Activated CD8-positive, alpha-beta memory T cell treated with anti-CD3 and anti-CD28 coated beads, Interleukin-2, amount 50 U/mL, for 24 hours (primary cell): ENCODE measurements around the gene OSM.
"Not testable (repeated sequence)": the region's sequence is repeated elsewhere in the genome, so short reads cannot be mapped to it uniquely, and the experiment has no call there.

Source experiments
- DNase-seq: peaks from one replicate; pipeline ENCODE4 v3.0.0-alpha.2; 2020; ENCODE audit errors: extremely low read depth

Gene OSM

DNA sequence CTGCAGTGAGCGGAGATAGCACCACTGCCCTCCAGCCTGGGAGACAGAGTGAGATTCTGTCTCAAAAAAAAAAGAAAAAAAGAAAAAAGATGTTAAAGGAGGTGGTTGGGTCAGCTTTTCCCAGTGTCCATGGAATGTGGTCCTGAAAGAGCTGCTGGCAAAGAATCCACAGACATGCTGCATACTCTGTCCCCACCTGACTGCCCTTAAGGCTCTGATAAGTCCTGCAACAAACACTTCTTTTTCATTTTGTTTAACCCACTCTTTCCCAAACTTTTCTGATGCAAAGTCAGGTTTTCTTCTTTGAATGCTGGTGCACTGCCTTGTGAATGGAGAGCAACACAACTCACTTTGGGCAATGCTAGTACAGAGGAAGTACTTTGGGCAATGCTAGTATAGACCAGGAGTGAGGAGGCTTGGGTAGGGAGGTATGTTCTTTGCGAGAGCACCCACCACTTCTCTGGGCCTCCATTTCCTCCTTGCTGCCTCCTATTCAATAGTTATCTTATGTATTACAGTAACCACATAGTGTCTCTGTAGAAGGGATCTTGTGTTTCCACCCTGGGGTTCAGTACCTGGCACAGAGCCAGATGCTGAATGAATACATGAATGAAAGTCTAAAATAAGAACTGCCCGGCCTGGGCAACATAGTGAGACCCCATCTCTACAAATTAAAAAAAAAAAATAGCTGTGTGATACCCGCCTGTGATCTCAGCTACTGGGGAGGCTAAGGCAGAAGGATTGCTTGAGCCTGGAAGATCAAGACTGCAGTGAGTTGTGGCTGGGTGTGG, 39.0 kb downstream of the OSM start:
- no peak for DNase-seq

- no peak for DNase-seq
Observed at GRCh38 chr22:30226192-30226832, 40.3 kb downstream of the OSM start.

GRCh38 chr22:30225220-30225927, 41.3 kb downstream of the OSM start:
- no peak for DNase-seq

- DNase-seq = no peak
Observed at GRCh38 chr22:30224161-30224857, 42.3 kb downstream of the OSM start.

- no peak for DNase-seq
Observed at GRCh38 chr22:30223303-30223702, 43.3 kb downstream of the OSM start.

- DNase-seq = no peak
Observed at GRCh38 chr22:30222321-30222720, 44.3 kb downstream of the OSM start.

DNA sequence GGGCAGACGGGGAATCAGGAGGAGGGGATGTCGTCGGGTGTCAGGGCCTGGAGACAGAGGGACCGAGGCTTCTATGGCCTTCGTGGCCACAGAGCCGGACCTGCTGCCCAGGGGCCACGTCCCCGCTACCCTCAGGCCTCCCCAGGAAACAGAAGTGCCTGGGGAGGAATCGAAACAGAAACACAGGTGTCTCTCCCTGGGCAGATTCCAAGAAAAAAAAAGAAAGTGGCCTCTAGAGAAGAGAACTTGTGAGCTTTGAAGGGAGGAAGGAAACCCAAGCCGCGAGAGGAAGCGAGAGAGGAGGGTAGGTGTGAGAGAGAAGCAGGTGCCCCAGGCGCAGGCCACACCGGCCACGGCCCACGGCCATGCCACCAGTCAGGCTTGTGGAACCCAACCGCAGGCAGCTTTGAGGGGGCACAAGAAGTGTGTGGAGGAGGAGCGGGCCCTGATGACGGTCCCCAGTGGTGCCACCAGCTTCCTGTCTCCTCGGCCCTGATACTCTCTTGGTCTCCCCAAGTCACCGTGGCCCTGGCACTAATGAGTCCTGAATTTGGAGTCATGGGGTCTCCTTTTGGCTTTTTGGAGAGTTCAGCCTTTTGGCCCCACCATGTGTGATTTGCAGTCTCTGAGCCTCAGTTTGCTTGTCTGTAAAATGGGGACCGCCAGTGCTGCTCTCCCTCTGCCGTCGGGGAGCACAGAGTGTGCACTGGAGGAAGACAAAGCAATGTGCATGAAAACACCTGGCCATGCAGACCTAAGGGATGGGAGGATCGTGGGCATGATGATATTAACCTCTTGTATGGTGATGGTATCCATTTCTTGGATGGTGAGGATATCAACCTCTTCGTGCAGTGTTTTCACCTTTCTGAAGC, 45.3 kb downstream of the OSM start:
- DNase-seq = no peak

DNA sequence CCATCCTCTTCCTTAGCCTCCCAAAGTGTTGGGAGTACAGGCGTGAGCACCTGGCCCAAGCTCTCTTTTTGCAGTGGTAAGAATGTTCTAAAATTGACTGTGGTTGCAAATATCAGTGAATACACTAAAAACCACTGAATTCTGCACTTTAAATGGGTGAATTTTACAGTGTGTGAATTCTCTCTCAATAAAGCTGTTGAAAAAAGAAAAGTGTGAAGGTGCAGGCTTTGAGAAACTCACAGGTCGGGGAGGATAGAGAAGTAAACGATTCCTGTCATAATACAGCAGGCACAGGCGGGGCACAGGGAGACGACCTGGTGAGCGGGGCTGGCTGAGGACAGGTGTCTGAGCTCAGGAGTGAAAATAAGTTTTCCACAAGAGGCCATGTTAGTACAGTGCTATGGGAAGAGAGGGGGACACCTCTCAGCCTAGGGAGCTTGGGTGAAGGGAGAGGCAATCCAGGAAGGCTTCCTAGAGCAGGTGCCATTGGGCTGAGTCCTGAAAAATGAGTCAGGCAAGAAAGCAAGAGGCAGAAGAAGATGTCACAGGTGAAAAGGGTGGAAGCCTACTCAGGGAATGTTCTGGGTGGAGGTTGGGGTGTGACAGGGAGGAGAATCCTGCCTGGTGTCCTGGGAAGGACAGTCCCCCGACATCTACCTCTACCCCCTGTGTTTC, 46.2 kb downstream of the OSM start:
- DNase-seq = no peak

GRCh38 chr22:30219668-30220278, 46.9 kb downstream of the OSM start:
- no peak for DNase-seq

GRCh38 chr22:30219049-30219654, 47.5 kb downstream of the OSM start:
- no peak for DNase-seq

DNA sequence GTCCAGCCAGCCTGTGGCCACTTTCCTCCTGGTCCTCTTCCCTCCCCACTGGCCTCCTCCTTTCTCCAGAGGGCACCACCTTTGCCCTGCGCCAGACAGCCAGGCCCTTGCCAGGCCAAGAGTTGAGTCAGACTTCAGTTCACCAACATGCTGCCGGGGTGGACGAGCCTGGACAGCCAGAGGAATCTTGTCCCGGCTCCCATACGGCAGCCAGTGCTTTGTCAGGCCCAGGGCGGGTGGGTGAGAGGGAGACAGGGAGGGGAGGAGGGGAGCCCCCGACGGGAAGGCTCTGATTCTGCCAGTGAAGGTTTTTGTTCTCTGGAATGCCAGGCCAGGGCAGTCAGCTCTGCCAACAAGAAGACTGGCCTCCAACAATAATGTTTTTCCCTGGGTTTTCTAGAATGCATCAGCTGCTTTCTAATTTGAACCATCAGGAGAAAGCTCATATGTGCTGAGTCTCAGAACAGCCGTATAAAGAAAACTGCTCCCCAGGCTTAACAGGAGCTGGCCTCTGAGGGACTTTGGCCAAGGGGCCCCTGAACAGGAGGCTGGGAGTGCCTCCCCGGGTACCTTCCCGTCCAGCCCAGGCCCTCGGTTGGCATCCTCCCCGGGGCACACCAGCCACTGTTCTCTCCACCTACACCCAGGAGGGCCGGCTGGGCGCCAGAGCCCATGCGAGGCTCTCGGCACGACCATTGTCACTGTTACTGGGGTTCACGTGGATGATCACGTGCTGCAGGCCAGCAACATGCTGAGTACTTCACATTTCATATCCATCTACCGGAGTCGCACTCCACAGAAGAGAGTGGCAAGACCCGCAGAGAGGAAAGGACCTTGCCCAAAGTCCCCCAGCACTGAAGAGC, 48.7 kb downstream of the OSM start:
- DNase-seq = no peak

- DNase-seq = no peak
Observed at GRCh38 chr22:30216710-30217109, 49.9 kb downstream of the OSM start.

DNA sequence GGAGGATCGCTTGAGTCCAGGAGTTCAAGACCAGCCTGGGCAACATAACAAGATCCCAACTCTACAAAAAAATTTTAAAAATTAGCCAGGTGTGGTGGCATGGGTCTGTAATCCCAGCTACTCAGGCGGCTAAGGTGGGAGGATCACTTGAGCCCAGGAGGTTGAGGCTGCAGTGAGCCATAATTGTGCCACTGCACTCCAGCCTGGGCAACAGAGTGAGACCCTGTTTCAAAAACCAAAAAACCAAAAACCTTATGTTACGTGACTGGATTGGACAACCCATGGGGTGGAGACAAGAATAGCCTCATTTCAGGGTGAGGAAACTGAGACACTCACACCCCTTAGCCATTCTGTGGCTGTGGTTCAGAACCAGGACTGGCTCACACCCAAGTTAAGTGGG, 50.4 kb downstream of the OSM start:
- not testable (repeated sequence) for DNase-seq

DNA sequence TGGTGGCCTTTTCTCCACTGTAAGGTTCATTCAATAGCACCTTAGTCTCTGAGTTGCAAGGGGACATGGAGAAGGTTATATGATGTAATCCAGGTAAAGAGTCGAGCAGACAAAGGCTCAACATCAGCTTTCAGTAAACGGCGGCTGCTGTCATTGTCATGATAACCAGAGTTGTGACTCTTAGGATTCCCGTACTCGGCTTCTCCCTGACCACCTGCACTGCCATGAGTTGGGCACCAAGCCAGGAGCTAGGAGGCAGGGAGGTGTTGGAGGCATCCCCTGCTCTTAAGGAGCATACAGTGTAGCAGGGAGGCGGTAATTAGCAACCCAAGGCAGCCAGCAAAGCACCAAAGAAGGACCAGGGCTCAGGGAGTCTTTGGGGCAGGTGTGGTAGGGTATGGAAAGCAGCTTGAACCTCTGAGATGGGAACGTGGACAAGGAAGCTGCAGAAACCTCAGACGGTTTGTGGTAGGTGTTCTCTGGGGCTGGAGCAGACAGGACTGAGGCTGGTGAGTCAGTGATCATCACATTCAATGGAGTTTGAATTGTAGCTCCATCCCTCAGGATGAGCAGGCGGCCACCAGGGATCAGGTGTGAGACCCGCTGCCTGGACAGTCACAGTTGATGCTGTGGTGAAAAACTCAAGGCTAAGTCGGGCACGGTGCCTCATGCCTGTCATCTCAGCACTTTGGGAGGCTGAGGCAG, 51.8 kb downstream of the OSM start:
- DNase-seq = no peak

DNA sequence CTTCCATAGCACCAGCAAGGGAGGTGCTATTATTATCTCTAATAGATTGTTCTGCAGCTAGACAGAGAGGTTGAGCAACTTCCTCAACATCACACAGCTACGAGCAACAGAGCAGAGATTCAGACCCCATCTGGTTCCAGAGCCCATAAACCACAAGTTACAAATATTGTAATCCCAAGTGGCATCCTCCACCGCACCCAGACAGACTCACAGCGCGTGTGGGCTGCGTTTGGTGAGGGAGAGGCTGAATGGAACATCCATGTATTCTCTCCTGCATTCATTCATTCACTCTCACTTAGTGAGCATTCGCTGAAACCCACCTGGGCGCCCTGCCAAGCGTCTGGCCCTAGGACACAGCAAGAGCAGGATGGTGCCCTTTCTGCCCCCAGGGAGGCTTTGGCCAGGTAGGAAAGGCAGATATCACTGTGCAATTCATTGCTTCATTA, 53.6 kb downstream of the OSM start:
- no peak for DNase-seq
